ENCODE measurements around the gene FRMD4A. TPM values are rescaled to one million over a fixed set of nuclear protein-coding genes. Genes with fewer than 3 reads are reported as not detected.

Gene FRMD4A
- total and polyA plus RNA-seq, 2 experiments from 2014 or later, result 11.9 to 17.5 TPM

DNA sequence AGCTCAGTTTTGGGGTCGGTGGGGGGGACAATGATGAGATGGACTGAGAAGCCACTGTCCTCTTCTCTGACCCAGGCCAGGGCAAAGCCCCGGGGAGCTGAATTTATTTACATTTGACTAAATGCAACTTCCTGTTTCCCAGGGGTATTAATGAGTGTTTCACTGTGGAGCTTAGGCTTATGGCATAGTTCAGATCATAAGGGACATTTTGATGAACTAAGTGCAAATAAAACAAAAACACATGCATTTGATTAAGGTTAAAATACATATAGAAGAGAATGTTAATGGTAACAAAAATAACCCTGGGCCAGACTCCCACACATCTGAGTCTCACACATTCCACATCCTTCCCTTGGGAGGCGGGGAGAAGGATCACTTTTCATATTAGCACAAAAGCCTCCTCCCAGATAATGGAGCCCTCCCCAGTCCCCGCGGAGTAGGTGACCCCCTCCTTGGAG is 320.6 kb downstream of the FRMD4A start:
- peak overlapping the region; percentile 84 for H3K4me3 ChIP-seq
- peak overlapping the region; percentile 77 for H2AFZ ChIP-seq
- WGBS, 2 experiments (ENCODE audit: low coverage in 1 of 2, low lambda C conversion rate in 2 of 2, missing lambda C conversion rate in 2 of 2), result 11 to 14% methylated on average over 5 of the region's 5 CpGs
- H3K27ac ChIP-seq, result peak overlapping the region; percentile 96
- H3F3A ChIP-seq (ENCODE audit: insufficient read depth), result peaks cover 26% of the 10 kb centered on the region
- H3K9ac ChIP-seq, result peak overlapping the region; percentile 88
- no peaks in the 10 kb centered on the region for H3K36me3 ChIP-seq (ENCODE audit: low read depth)
- H3K9me2 ChIP-seq (ENCODE audit: insufficient read depth), result no peaks in the 10 kb centered on the region
- in situ Hi-C loops (cut with MboI), result no loop called here
- no peaks in the 10 kb centered on the region for H3K9me3 ChIP-seq (ENCODE audit: low read depth)
- DNase-seq, result peak; percentile 84
- no peaks in the 10 kb centered on the region for H4K20me1 ChIP-seq (ENCODE audit: insufficient read depth)
- TF ChIP-seq EZH2 (IDR thresholded peaks at IDR 0.05; ENCODE audit: insufficient read depth, poor library complexity, severe bottlenecking) (no peak), EZH2phosphoT487 (IDR thresholded peaks at IDR 0.05; ENCODE audit: insufficient read depth, low read depth) (no peak)
- peak overlapping the region; percentile 93 for H3K4me2 ChIP-seq (ENCODE audit: unreplicated experiment)
- peaks cover 24% of the 10 kb centered on the region for H3K79me2 ChIP-seq (ENCODE audit: insufficient read depth)
- H3K27me3 ChIP-seq (replicated peaks; ENCODE audit: insufficient read depth), result no peaks in the 10 kb centered on the region
- H3K4me1 ChIP-seq (ENCODE audit: insufficient read depth), result peaks cover 18% of the 10 kb centered on the region

- WGBS, 2 experiments (ENCODE audit: low coverage in 1 of 2, low lambda C conversion rate in 2 of 2, missing lambda C conversion rate in 2 of 2), result 1% methylated on average over 24 of the region's 24 CpGs
- Histone ChIP-seq H3K4me1 (ENCODE audit: insufficient read depth) (peaks cover 20% of the 10 kb centered on the region), H3K9ac (peak overlapping the region; percentile 88), H4K20me1 (ENCODE audit: insufficient read depth) (no peaks in the 10 kb centered on the region), H3K36me3 (ENCODE audit: low read depth) (no peaks in the 10 kb centered on the region), H3K9me3 (ENCODE audit: low read depth) (no peaks in the 10 kb centered on the region), H3K9me2 (ENCODE audit: insufficient read depth) (no peaks in the 10 kb centered on the region), H3K4me2 (ENCODE audit: unreplicated experiment) (peak overlapping the region; percentile 93), H3K79me2 (ENCODE audit: insufficient read depth) (peaks cover 26% of the 10 kb centered on the region), H3K27me3 (replicated peaks; ENCODE audit: insufficient read depth) (no peaks in the 10 kb centered on the region), H3K4me3 (peak overlapping the region; percentile 84), H2AFZ (peak overlapping the region; percentile 77), H3F3A (ENCODE audit: insufficient read depth) (peaks cover 26% of the 10 kb centered on the region), H3K27ac (peak overlapping the region; percentile 96)
- in situ Hi-C loops (cut with MboI), result no loop called here
- TF ChIP-seq EZH2 (IDR thresholded peaks at IDR 0.05; ENCODE audit: insufficient read depth, poor library complexity, severe bottlenecking), result no peak
- TF ChIP-seq EZH2phosphoT487 (IDR thresholded peaks at IDR 0.05; ENCODE audit: insufficient read depth, low read depth), result no peak
- DNase-seq, result peak; percentile 90
Observed at GRCh38 chr10:14009371-14010100, 321.2 kb downstream of the FRMD4A start.

GRCh38 chr10:14008740-14009080 is 322.0 kb downstream of the FRMD4A start:
- Histone ChIP-seq H3K4me2 (ENCODE audit: unreplicated experiment) (peak overlapping the region; percentile 93), H2AFZ (peak overlapping the region; percentile 77), H3K27ac (peak overlapping the region; percentile 96), H3K79me2 (ENCODE audit: insufficient read depth) (peaks cover 31% of the 10 kb centered on the region), H3K9ac (peak overlapping the region; percentile 88), H3K36me3 (ENCODE audit: low read depth) (no peaks in the 10 kb centered on the region), H3K9me3 (ENCODE audit: low read depth) (no peaks in the 10 kb centered on the region), H3K4me1 (ENCODE audit: insufficient read depth) (peaks cover 22% of the 10 kb centered on the region), H3K27me3 (replicated peaks; ENCODE audit: insufficient read depth) (no peaks in the 10 kb centered on the region), H4K20me1 (ENCODE audit: insufficient read depth) (no peaks in the 10 kb centered on the region), H3K9me2 (ENCODE audit: insufficient read depth) (no peaks in the 10 kb centered on the region), H3F3A (ENCODE audit: insufficient read depth) (peaks cover 26% of the 10 kb centered on the region), H3K4me3 (peak overlapping the region; percentile 84)
- TF ChIP-seq EZH2 (IDR thresholded peaks at IDR 0.05; ENCODE audit: insufficient read depth, poor library complexity, severe bottlenecking) (no peak), EZH2phosphoT487 (IDR thresholded peaks at IDR 0.05; ENCODE audit: insufficient read depth, low read depth) (no peak)
- in situ Hi-C loops (cut with MboI), result no loop called here
- peak; percentile 77 for DNase-seq
- WGBS, 2 experiments (ENCODE audit: low coverage in 1 of 2, low lambda C conversion rate in 2 of 2, missing lambda C conversion rate in 2 of 2), result 0 to 2% methylated on average over 9 of the region's 9 CpGs

GRCh38 chr10:14004536-14004935 is 326.2 kb downstream of the FRMD4A start:
- H3K36me3 ChIP-seq (ENCODE audit: low read depth), result no peaks in the 10 kb centered on the region
- no peak overlapping the region for H3K27ac ChIP-seq
- H2AFZ ChIP-seq, result no peak overlapping the region
- no peak overlapping the region for H3K9ac ChIP-seq
- H3K4me2 ChIP-seq (ENCODE audit: unreplicated experiment), result no peak overlapping the region
- DNase-seq, result peak; percentile 59
- no peaks in the 10 kb centered on the region for H3K27me3 ChIP-seq (replicated peaks; ENCODE audit: insufficient read depth)
- H4K20me1 ChIP-seq (ENCODE audit: insufficient read depth), result no peaks in the 10 kb centered on the region
- TF ChIP-seq EZH2phosphoT487 (IDR thresholded peaks at IDR 0.05; ENCODE audit: insufficient read depth, low read depth) (no peak), EZH2 (IDR thresholded peaks at IDR 0.05; ENCODE audit: insufficient read depth, poor library complexity, severe bottlenecking) (no peak)
- H3K9me3 ChIP-seq (ENCODE audit: low read depth), result no peaks in the 10 kb centered on the region
- WGBS, 2 experiments (ENCODE audit: low coverage in 1 of 2, low lambda C conversion rate in 2 of 2, missing lambda C conversion rate in 2 of 2), result 56 to 64% methylated on average over 4 of the region's 4 CpGs
- H3K9me2 ChIP-seq (ENCODE audit: insufficient read depth), result no peaks in the 10 kb centered on the region
- peaks cover 18% of the 10 kb centered on the region for H3F3A ChIP-seq (ENCODE audit: insufficient read depth)
- in situ Hi-C loops (cut with MboI), result no loop called here
- H3K4me3 ChIP-seq, result no peak overlapping the region
- H3K4me1 ChIP-seq (ENCODE audit: insufficient read depth), result peaks cover 15% of the 10 kb centered on the region; the same call in 1 of the 2 replicates
- H3K79me2 ChIP-seq (ENCODE audit: insufficient read depth), result peaks cover 44% of the 10 kb centered on the region
